ENCODE results near the gene EIF5B. TPM values are rescaled to one million over a fixed set of nuclear protein-coding genes. Genes with fewer than 3 reads are reported as not detected.
"Not testable (repeated sequence)": the region's sequence is repeated elsewhere in the genome, so short reads cannot be mapped to it uniquely, and the experiment has no call there.

The EIF5B gene
- polyA plus RNA-seq, 3 donors, result 0.58 to 3.2 (median 1.5) TPM

GRCh38 chr2:99340669-99341236 lies 3.6 kb downstream of the EIF5B start:
- 96% methylated on average over 5 of the region's 8 CpGs for WGBS (ENCODE audit: insufficient coverage)
- H3K36me3 ChIP-seq (replicated peaks in 1 of 2; ENCODE audit: control insufficient read depth in 1 of 2, insufficient read depth in 2 of 2, low read length in 2 of 2), result no peaks in the 10 kb centered on the region
- no peak for TF ChIP-seq CTCF (IDR thresholded peaks at IDR 0.05)
- H3K4me2 ChIP-seq (replicated peaks; ENCODE audit: extremely low read depth, low read length, poor library complexity, severe bottlenecking), result no peak overlapping the region
- H4K20me1 ChIP-seq (ENCODE audit: insufficient read depth, low read length), result peaks cover 21% of the 10 kb centered on the region
- intact Hi-C loops (cut with micrococcal nuclease), result no loop called here
- H3K27ac ChIP-seq (ENCODE audit: low read depth in 1 of 2, low read length in 2 of 2), result no peak overlapping the region
- H3K27me3 Mint-ChIP-seq (ENCODE audit: low read depth in 3 of 3), result no peaks in the 10 kb centered on the region
- no peaks in the 10 kb centered on the region for H3K9me3 Mint-ChIP-seq
- no peaks in the 10 kb centered on the region for H3K9me3 ChIP-seq (replicated peaks in 1 of 2; ENCODE audit: control insufficient read depth in 1 of 2, insufficient read depth in 1 of 2, low read length in 2 of 2)
- peaks cover 5 to 10% of the 10 kb centered on the region in 2 donors for H3K36me3 Mint-ChIP-seq
- H3K27me3 ChIP-seq (ENCODE audit: control insufficient read depth in 2 of 2, insufficient read depth in 2 of 2, low read length in 2 of 2), result no peaks in the 10 kb centered on the region
- DNase-seq, result no peak
- peaks cover 88% of the 10 kb centered on the region for H3K79me2 ChIP-seq (ENCODE audit: insufficient read depth, low read length)
- no peak overlapping the region for H3K4me3 ChIP-seq (replicated peaks in 1 of 3; ENCODE audit: low read depth in 2 of 3, low read length in 3 of 3)
- H2AFZ ChIP-seq (ENCODE audit: insufficient read depth, low read depth, low read length, poor library complexity, severe bottlenecking), result no peak overlapping the region
- no peak overlapping the region for H3K9ac ChIP-seq (ENCODE audit: insufficient read depth, low read length, poor library complexity, severe bottlenecking)
- H3K4me3 Mint-ChIP-seq, result no peak overlapping the region
- peaks cover 11% of the 10 kb centered on the region for H3K4me1 Mint-ChIP-seq
- H3K27ac Mint-ChIP-seq, result no peak overlapping the region
- peaks cover 8 to 22% of the 10 kb centered on the region in 2 donors for H3K4me1 ChIP-seq (ENCODE audit: control insufficient read depth in 1 of 2, insufficient read depth in 2 of 2, low read length in 2 of 2)

- intact Hi-C loops (cut with micrococcal nuclease), result no loop called here
- no peak for DNase-seq
- Histone ChIP-seq H3K36me3 (replicated peaks in 1 of 2; ENCODE audit: control insufficient read depth in 1 of 2, insufficient read depth in 2 of 2, low read length in 2 of 2) (no peaks in the 10 kb centered on the region), H3K4me3 (replicated peaks in 1 of 3; ENCODE audit: low read depth in 2 of 3, low read length in 3 of 3) (no peak overlapping the region), H3K27ac (ENCODE audit: low read depth in 1 of 2, low read length in 2 of 2) (no peak overlapping the region), H3K9ac (ENCODE audit: insufficient read depth, low read length, poor library complexity, severe bottlenecking) (no peak overlapping the region), H4K20me1 (ENCODE audit: insufficient read depth, low read length) (peaks cover 21% of the 10 kb centered on the region), H3K4me2 (replicated peaks; ENCODE audit: extremely low read depth, low read length, poor library complexity, severe bottlenecking) (no peak overlapping the region), H3K9me3 (replicated peaks in 1 of 2; ENCODE audit: control insufficient read depth in 1 of 2, insufficient read depth in 1 of 2, low read length in 2 of 2) (no peaks in the 10 kb centered on the region), H3K4me1 (ENCODE audit: control insufficient read depth in 1 of 2, insufficient read depth in 2 of 2, low read length in 2 of 2) (peaks cover 8 to 12% of the 10 kb centered on the region in 2 donors), H2AFZ (ENCODE audit: insufficient read depth, low read depth, low read length, poor library complexity, severe bottlenecking) (no peak overlapping the region), H3K27me3 (ENCODE audit: control insufficient read depth in 2 of 2, insufficient read depth in 2 of 2, low read length in 2 of 2) (no peaks in the 10 kb centered on the region), H3K79me2 (ENCODE audit: insufficient read depth, low read length) (peaks cover 99% of the 10 kb centered on the region)
- no peaks in the 10 kb centered on the region for H3K27me3 Mint-ChIP-seq (ENCODE audit: low read depth in 3 of 3)
- H3K27ac Mint-ChIP-seq, result peak overlapping the region in 4 of 7 donors; percentile 30 to 69 (median 44)
- no peak overlapping the region for H3K4me3 Mint-ChIP-seq
- no CpG with 5 or more reads among the region's 2 CpGs for WGBS (ENCODE audit: insufficient coverage)
- H3K4me1 Mint-ChIP-seq, result peaks cover 13% of the 10 kb centered on the region
- TF ChIP-seq CTCF (IDR thresholded peaks at IDR 0.05), result no peak
- no peaks in the 10 kb centered on the region for H3K9me3 Mint-ChIP-seq
- H3K36me3 Mint-ChIP-seq, result peaks cover 5 to 10% of the 10 kb centered on the region in 2 donors
Observed at GRCh38 chr2:99342536-99342935, 5.3 kb downstream of the EIF5B start.

- H3K9ac ChIP-seq (ENCODE audit: insufficient read depth, low read length, poor library complexity, severe bottlenecking); H3K27ac Mint-ChIP-seq; H3K4me3 ChIP-seq (replicated peaks in 1 of 3; ENCODE audit: low read depth in 2 of 3, low read length in 3 of 3); H3K9me3 ChIP-seq (replicated peaks in 1 of 2; ENCODE audit: control insufficient read depth in 1 of 2, insufficient read depth in 1 of 2, low read length in 2 of 2); H3K27me3 ChIP-seq (ENCODE audit: control insufficient read depth in 2 of 2, insufficient read depth in 2 of 2, low read length in 2 of 2); H3K4me3 Mint-ChIP-seq; intact Hi-C loops (cut with micrococcal nuclease); H3K9me3 Mint-ChIP-seq; H3K4me1 Mint-ChIP-seq; H2AFZ ChIP-seq (ENCODE audit: insufficient read depth, low read depth, low read length, poor library complexity, severe bottlenecking); H3K36me3 ChIP-seq (replicated peaks in 1 of 2; ENCODE audit: control insufficient read depth in 1 of 2, insufficient read depth in 2 of 2, low read length in 2 of 2); H3K4me1 ChIP-seq (ENCODE audit: control insufficient read depth in 1 of 2, insufficient read depth in 2 of 2, low read length in 2 of 2); H3K4me2 ChIP-seq (replicated peaks; ENCODE audit: extremely low read depth, low read length, poor library complexity, severe bottlenecking); DNase-seq; H3K27ac ChIP-seq (ENCODE audit: low read depth in 1 of 2, low read length in 2 of 2); H3K27me3 Mint-ChIP-seq (ENCODE audit: low read depth in 3 of 3): not testable (repeated sequence)
- H3K36me3 Mint-ChIP-seq, result peaks cover 5 to 10% of the 10 kb centered on the region in 2 donors
- 100% methylated on average over 3 of the region's 7 CpGs for WGBS (ENCODE audit: insufficient coverage)
- Histone ChIP-seq H3K79me2 (ENCODE audit: insufficient read depth, low read length) (peaks cover 93% of the 10 kb centered on the region), H4K20me1 (ENCODE audit: insufficient read depth, low read length) (peaks cover 32% of the 10 kb centered on the region)
Observed at GRCh38 chr2:99345446-99345845, 8.3 kb downstream of the EIF5B start.

All from CD14-positive monocyte (primary cell).